SK-N-SH treated with all-trans-retinoic acid at 6 μM for 48 hours (cell line): ENCODE results near the gene PPP1R7.

ENCODE experiments used
- BACH2 ChIP-seq: fragments of 250-450 bp; sonication (Bioruptor Pico); IDR thresholded peaks from 2 replicates; pipeline ENCODE4 v1.9.0; 2021; ENCODE audit warnings: mild to moderate bottlenecking, borderline replicate concordance
- CSDC2 ChIP-seq: fragments of 250-450 bp; sonication (Bioruptor Pico); IDR thresholded peaks from 2 replicates; pipeline ENCODE4 v1.5.0; 2020; ENCODE audit warnings: mild to moderate bottlenecking, moderate library complexity
- GLIS3 ChIP-seq: fragments of 250-450 bp; sonication (Bioruptor Pico); IDR thresholded peaks from 2 replicates; pipeline ENCODE4 v1.5.0; 2020; ENCODE audit warnings: mild to moderate bottlenecking, moderate library complexity
- ISL1 ChIP-seq: fragments of 250-450 bp; sonication (Bioruptor Pico); IDR thresholded peaks from 2 replicates; pipeline ENCODE4 v2.1.2; 2022; ENCODE audit warnings: mild to moderate bottlenecking, moderate library complexity
- SNAI2 ChIP-seq: fragments of 250-450 bp; sonication (Bioruptor Pico); IDR thresholded peaks from 2 replicates; pipeline ENCODE4 v1.5.0; 2020; ENCODE audit warnings: mild to moderate bottlenecking, moderate library complexity
- ZFP30 ChIP-seq: fragments of 450-650 bp; formaldehyde crosslinking; IDR thresholded peaks from 2 replicates; pipeline ENCODE4 v1.5.0; 2022; ENCODE audit warnings: mild to moderate bottlenecking, moderate library complexity
- ZNF565 ChIP-seq: fragments of 450-650 bp; formaldehyde crosslinking; conservative IDR thresholded peaks from 2 replicates; pipeline ENCODE4 v1.5.0; 2020; ENCODE audit warnings: low read depth, mild to moderate bottlenecking, moderate library complexity
- TF ChIP-seq, protein P1 (sequence below): fragments of 250-450 bp; sonication (Bioruptor Pico); IDR thresholded peaks from 2 replicates; pipeline ENCODE4 v1.8.0; 2020; ENCODE audit warnings: mild to moderate bottlenecking, moderate library complexity, borderline replicate concordance
- TF ChIP-seq, protein P2 (sequence below): fragments of 250-450 bp; sonication (Bioruptor Pico); IDR thresholded peaks from 2 replicates; pipeline ENCODE4 v1.5.1; 2020; ENCODE audit warnings: low read depth, mild to moderate bottlenecking, moderate library complexity

- TF ChIP-seq ZNF565 (CRISPR knock-in tag) = no peak
- TF ChIP-seq, protein P1, sequence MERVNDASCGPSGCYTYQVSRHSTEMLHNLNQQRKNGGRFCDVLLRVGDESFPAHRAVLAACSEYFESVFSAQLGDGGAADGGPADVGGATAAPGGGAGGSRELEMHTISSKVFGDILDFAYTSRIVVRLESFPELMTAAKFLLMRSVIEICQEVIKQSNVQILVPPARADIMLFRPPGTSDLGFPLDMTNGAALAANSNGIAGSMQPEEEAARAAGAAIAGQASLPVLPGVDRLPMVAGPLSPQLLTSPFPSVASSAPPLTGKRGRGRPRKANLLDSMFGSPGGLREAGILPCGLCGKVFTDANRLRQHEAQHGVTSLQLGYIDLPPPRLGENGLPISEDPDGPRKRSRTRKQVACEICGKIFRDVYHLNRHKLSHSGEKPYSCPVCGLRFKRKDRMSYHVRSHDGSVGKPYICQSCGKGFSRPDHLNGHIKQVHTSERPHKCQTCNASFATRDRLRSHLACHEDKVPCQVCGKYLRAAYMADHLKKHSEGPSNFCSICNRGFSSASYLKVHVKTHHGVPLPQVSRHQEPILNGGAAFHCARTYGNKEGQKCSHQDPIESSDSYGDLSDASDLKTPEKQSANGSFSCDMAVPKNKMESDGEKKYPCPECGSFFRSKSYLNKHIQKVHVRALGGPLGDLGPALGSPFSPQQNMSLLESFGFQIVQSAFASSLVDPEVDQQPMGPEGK (CRISPR knock-in tag) = no peak
- TF ChIP-seq ISL1 = no peak
- TF ChIP-seq BACH2 (CRISPR knock-in tag) = no peak
- TF ChIP-seq SNAI2 (CRISPR knock-in tag) = no peak
- no peak for TF ChIP-seq GLIS3 (CRISPR knock-in tag)
- TF ChIP-seq, protein P2, sequence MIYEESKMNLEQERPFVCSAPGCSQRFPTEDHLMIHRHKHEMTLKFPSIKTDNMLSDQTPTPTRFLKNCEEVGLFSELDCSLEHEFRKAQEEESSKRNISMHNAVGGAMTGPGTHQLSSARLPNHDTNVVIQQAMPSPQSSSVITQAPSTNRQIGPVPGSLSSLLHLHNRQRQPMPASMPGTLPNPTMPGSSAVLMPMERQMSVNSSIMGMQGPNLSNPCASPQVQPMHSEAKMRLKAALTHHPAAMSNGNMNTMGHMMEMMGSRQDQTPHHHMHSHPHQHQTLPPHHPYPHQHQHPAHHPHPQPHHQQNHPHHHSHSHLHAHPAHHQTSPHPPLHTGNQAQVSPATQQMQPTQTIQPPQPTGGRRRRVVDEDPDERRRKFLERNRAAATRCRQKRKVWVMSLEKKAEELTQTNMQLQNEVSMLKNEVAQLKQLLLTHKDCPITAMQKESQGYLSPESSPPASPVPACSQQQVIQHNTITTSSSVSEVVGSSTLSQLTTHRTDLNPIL (CRISPR knock-in tag) = no peak
- TF ChIP-seq ZFP30 (CRISPR knock-in tag) = no peak
- no peak for TF ChIP-seq CSDC2 (CRISPR knock-in tag)
These were observed 47.1 kb upstream of the PPP1R7 start for GRCh38 chr2:241103176-241103595.
